HEK293T (cell line): ENCODE results near the gene IL1RL2.

Source experiments
- CTBP1 ChIP-seq: fragments of 450-650 bp; IDR thresholded peaks from 2 replicates; pipeline ENCODE4 v1.6.1; 2016; ENCODE audit warnings: borderline replicate concordance
- FOXK2 ChIP-seq: fragments of 450-650 bp; IDR thresholded peaks from 2 replicates; pipeline ENCODE4 v1.6.1; 2016; ENCODE audit warnings: mild to moderate bottlenecking
- FOXM1 ChIP-seq: fragments of 450-650 bp; IDR thresholded peaks from 2 replicates; pipeline ENCODE4 v1.6.1; 2017; ENCODE audit warnings: mild to moderate bottlenecking, borderline replicate concordance
- L3MBTL2 ChIP-seq: fragments of 450-650 bp; conservative IDR thresholded peaks from 2 replicates; pipeline ENCODE4 v1.6.1; 2016; ENCODE audit warnings: mild to moderate bottlenecking

- TF ChIP-seq L3MBTL2 (no peak), FOXK2 (no peak), CTBP1 (no peak), FOXM1 (no peak)
Measured at GRCh38 chr2:102261467-102262135, 74.8 kb downstream of the IL1RL2 start.
